Panc1 (cell line): Measurements from ENCODE around the gene DYTN. TPM values are rescaled to one million over a fixed set of nuclear protein-coding genes. Genes with fewer than 3 reads are reported as not detected.

Source experiments
- ATAC-seq: fragments of 200-7000 bp; cut with Tn5 transposase; 2 replicates; pipeline ENCODE4 v1.9.1; 2020; ENCODE audit warnings: mild to moderate bottlenecking, moderate library complexity
- BruUV-seq: library from RNA; stranded (reverse); fragments of 400-500 nt; replicated peaks from 2 replicates; lab custom pipeline; 2021; lab: Mats Ljungman, UMichigan
- CTCF ChIA-PET: fragments of 300-600 bp; sonication (Branson Sonifier 250); formaldehyde crosslinking; loops from one replicate; lab custom pipeline; 2022; ENCODE audit warnings: antibody characterized with exemption; lab: Charles Lee
- POLR2A ChIA-PET: fragments of 300-600 bp; sonication (Branson Sonifier 250); formaldehyde crosslinking; loops from one replicate; lab custom pipeline; 2022; ENCODE audit warnings: antibody characterized with exemption; lab: Charles Lee
- DNase-seq: peaks from one replicate; pipeline ENCODE4 v3.0.0-alpha.2; 2010; ENCODE audit warnings: low read depth, low spot score
- H3K27ac ChIP-seq: 2 replicates; pipeline ENCODE4 v1.5.1; 2011; ENCODE audit warnings: mild to moderate bottlenecking, low read length, inconsistent platforms
- H3K27me3 ChIP-seq: fragments of 200-500 bp; sonication (Bioruptor generic); 2 replicates; pipeline ENCODE4 v1.6.0; 2014; ENCODE audit warnings: low read length, inconsistent platforms; ENCODE audit not compliant: control insufficient read depth, insufficient read depth
- H3K36me3 ChIP-seq: fragments of 200-500 bp; sonication (Bioruptor generic); 2 replicates; pipeline ENCODE4 v1.5.1; 2014; ENCODE audit warnings: inconsistent platforms, mild to moderate bottlenecking, low read length, moderate library complexity; ENCODE audit not compliant: control insufficient read depth, insufficient read depth
- H3K4me1 ChIP-seq: 2 replicates; pipeline ENCODE4 v1.5.1; 2011; ENCODE audit warnings: inconsistent platforms, mild to moderate bottlenecking, low read length, moderate library complexity; ENCODE audit not compliant: control insufficient read depth, insufficient read depth
- H3K4me3 ChIP-seq, 2 experiments: 2 replicates each; pipeline ENCODE4 v1.5.1; 2011 to 2012; ENCODE audit warnings: low read depth in 2 of 2, low read length in 2 of 2, mild to moderate bottlenecking in 2 of 2, inconsistent platforms in 1 of 2, moderate library complexity in 1 of 2
- H3K9me3 ChIP-seq: fragments of 200-500 bp; sonication (Bioruptor generic); 2 replicates; pipeline ENCODE4 v1.5.1; 2014; ENCODE audit warnings: low read depth, mild to moderate bottlenecking, inconsistent platforms, low read length, moderate library complexity; ENCODE audit not compliant: control insufficient read depth, insufficient read depth
- POLR2AphosphoS5 ChIP-seq: IDR thresholded peaks from 2 replicates; pipeline ENCODE4 v1.6.1; 2012; ENCODE audit warnings: mild to moderate bottlenecking, low read depth, low read length, moderate library complexity
- REST ChIP-seq, 2 experiments: IDR thresholded peaks; 2 replicates each; pipeline ENCODE4 v1.6.1; 2011 to 2012; ENCODE audit warnings: low read depth in 2 of 2, control low read depth in 1 of 2, low read length in 1 of 2, mild to moderate bottlenecking in 1 of 2, moderate library complexity in 1 of 2; ENCODE audit not compliant: insufficient read depth in 1 of 2
- SIN3A ChIP-seq: IDR thresholded peaks from 2 replicates; pipeline ENCODE4 v1.6.1; 2012; ENCODE audit warnings: low read depth, mild to moderate bottlenecking, low read length, moderate library complexity, borderline replicate concordance; ENCODE audit not compliant: insufficient read depth
- TCF7L2 ChIP-seq: IDR thresholded peaks from 2 replicates; pipeline ENCODE4 v1.6.1; 2011; ENCODE audit warnings: mild to moderate bottlenecking, low read depth, low read length, inconsistent platforms
- in situ Hi-C: cut with HindIII; loops from 2 replicates; pipeline ENCODE4 v1.10.0; 2016; ENCODE audit warnings: low sequenced_read_pairs, low pct_unique_long_range_greater_than_20kb
- intact Hi-C: fragments of 100-400 bp; cut with micrococcal nuclease; formaldehyde crosslinking; loops from one replicate; pipeline ENCODE4 v1.10.0; 2022; ENCODE audit not compliant: unreplicated experiment
- total RNA-seq: library from RNA; stranded (reverse); gene quantifications from one replicate; pipeline ENCODE4 v1.2.1, GENCODE V29; 2021; ENCODE audit not compliant: unreplicated experiment
- TF ChIP-seq, protein P1 (sequence below): fragments of 450-650 bp; IDR thresholded peaks from 2 replicates; pipeline ENCODE4 v1.5.1; 2017; ENCODE audit warnings: mild to moderate bottlenecking

DYTN gene
- total RNA-seq, 1 experiment from 2014 or later: not detected

GRCh38 chr2:206733341-206733740 is 15.1 kb upstream of the DYTN start:
- no peak for DNase-seq
- Histone ChIP-seq H3K4me1 (no peaks in the 10 kb centered on the region), H3K36me3 (no peaks in the 10 kb centered on the region), H3K4me3 (no peak overlapping the region), H3K9me3 (no peaks in the 10 kb centered on the region), H3K27ac (no peak overlapping the region), H3K27me3 (no peaks in the 10 kb centered on the region)
- POLR2A ChIA-PET: no interaction called here
- in situ Hi-C loops: no loop called here
- no peak for ATAC-seq
- BruUV-seq: no TSS peak
- TF ChIP-seq REST (IDR thresholded peaks at IDR 0.05; ENCODE audit: insufficient read depth in 1 of 2, low read depth in 2 of 2, low read length in 1 of 2) (no peak), TCF7L2 (no peak), POLR2AphosphoS5 (no peak), SIN3A (no peak)
- TF ChIP-seq, protein P1, sequence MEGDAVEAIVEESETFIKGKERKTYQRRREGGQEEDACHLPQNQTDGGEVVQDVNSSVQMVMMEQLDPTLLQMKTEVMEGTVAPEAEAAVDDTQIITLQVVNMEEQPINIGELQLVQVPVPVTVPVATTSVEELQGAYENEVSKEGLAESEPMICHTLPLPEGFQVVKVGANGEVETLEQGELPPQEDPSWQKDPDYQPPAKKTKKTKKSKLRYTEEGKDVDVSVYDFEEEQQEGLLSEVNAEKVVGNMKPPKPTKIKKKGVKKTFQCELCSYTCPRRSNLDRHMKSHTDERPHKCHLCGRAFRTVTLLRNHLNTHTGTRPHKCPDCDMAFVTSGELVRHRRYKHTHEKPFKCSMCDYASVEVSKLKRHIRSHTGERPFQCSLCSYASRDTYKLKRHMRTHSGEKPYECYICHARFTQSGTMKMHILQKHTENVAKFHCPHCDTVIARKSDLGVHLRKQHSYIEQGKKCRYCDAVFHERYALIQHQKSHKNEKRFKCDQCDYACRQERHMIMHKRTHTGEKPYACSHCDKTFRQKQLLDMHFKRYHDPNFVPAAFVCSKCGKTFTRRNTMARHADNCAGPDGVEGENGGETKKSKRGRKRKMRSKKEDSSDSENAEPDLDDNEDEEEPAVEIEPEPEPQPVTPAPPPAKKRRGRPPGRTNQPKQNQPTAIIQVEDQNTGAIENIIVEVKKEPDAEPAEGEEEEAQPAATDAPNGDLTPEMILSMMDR: no peak
- intact Hi-C loops: no loop called here
- CTCF ChIA-PET: no interaction called here

GRCh38 chr2:206728277-206729199 is 10.3 kb upstream of the DYTN start:
- DNase-seq (no peak), ATAC-seq (no peak)
- intact Hi-C loops: no loop called here
- H3K36me3 ChIP-seq: no peaks in the 10 kb centered on the region
- H3K4me1 ChIP-seq: no peaks in the 10 kb centered on the region
- ChIA-PET POLR2A (interaction anchor here (0.6 kb wide), 1 partner anchor 323 kb away, joined by 5 read pairs; no protein-coding TSS in a partner anchor), CTCF (no interaction called here)
- TF ChIP-seq REST (IDR thresholded peaks at IDR 0.05; ENCODE audit: insufficient read depth in 1 of 2, low read depth in 2 of 2, low read length in 1 of 2) (no peak), TCF7L2 (no peak), POLR2AphosphoS5 (no peak), SIN3A (no peak)
- TF ChIP-seq, protein P1: no peak
- no TSS peak for BruUV-seq
- no peaks in the 10 kb centered on the region for H3K27me3 ChIP-seq
- in situ Hi-C loops: no loop called here
- no peak overlapping the region for H3K27ac ChIP-seq
- no peaks in the 10 kb centered on the region for H3K9me3 ChIP-seq
- no peak overlapping the region for H3K4me3 ChIP-seq
